ENCODE data around the gene MXD4.

The MXD4 gene

GRCh38 chr4:2287594-2287915 is 25.6 kb upstream of the MXD4 start:
- Histone ChIP-seq H3K36me3 (ENCODE audit: control insufficient read depth in 4 of 4, insufficient read depth in 4 of 4, low read length in 3 of 4) (no peaks in the 10 kb centered on the region), H3K27me3 (replicated peaks in 2 of 5; ENCODE audit: control insufficient read depth in 4 of 5, insufficient read depth in 5 of 5, low read length in 4 of 5) (no peaks in the 10 kb centered on the region), H3K4me3 (ENCODE audit: control insufficient read depth in 1 of 7, extremely low read depth in 1 of 7, insufficient read depth in 4 of 7, low read depth in 2 of 7, low read length in 6 of 7) (no peak overlapping the region), H3K27ac (ENCODE audit: insufficient read depth in 1 of 2, low read depth in 1 of 2, low read length in 2 of 2, poor library complexity in 1 of 2, severe bottlenecking in 2 of 2) (no peak overlapping the region), H3K4me1 (ENCODE audit: control extremely low read depth in 1 of 4, control insufficient read depth in 4 of 4, insufficient read depth in 4 of 4, low read length in 3 of 4) (peaks cover 0 to 43% (median 37%) of the 10 kb centered on the region in 4 experiments), H3K9me3 (ENCODE audit: control extremely low read depth in 1 of 5, control insufficient read depth in 4 of 5, insufficient read depth in 2 of 5, low read depth in 1 of 5, low read length in 4 of 5) (no peaks in the 10 kb centered on the region)
- ChIA-PET POLR2A (no interaction called here), CTCF (no interaction called here)
- 100% methylated on average over 6 of the region's 9 CpGs for WGBS (ENCODE audit: insufficient coverage)
- DNase-seq: no peak

- ChIA-PET POLR2A (no interaction called here), CTCF (interaction anchor here (1.2 to 1.6 kb wide), 2 partner anchors 24 to 28 kb away, joined by 3 to 4 read pairs; no protein-coding TSS in a partner anchor)
- Histone ChIP-seq H3K27me3 (replicated peaks in 2 of 5; ENCODE audit: control insufficient read depth in 4 of 5, insufficient read depth in 5 of 5, low read length in 4 of 5) (no peaks in the 10 kb centered on the region), H3K27ac (ENCODE audit: insufficient read depth in 1 of 2, low read depth in 1 of 2, low read length in 2 of 2, poor library complexity in 1 of 2, severe bottlenecking in 2 of 2) (no peak overlapping the region), H3K4me3 (ENCODE audit: control insufficient read depth in 1 of 7, extremely low read depth in 1 of 7, insufficient read depth in 4 of 7, low read depth in 2 of 7, low read length in 6 of 7) (no peak overlapping the region), H3K4me1 (ENCODE audit: control extremely low read depth in 1 of 4, control insufficient read depth in 4 of 4, insufficient read depth in 4 of 4, low read length in 3 of 4) (peaks cover 0 to 48% (median 42%) of the 10 kb centered on the region in 4 experiments), H3K36me3 (ENCODE audit: control insufficient read depth in 4 of 4, insufficient read depth in 4 of 4, low read length in 3 of 4) (no peaks in the 10 kb centered on the region), H3K9me3 (ENCODE audit: control extremely low read depth in 1 of 5, control insufficient read depth in 4 of 5, insufficient read depth in 2 of 5, low read depth in 1 of 5, low read length in 4 of 5) (no peaks in the 10 kb centered on the region)
- 89% methylated on average over 18 of the region's 19 CpGs for WGBS (ENCODE audit: insufficient coverage)
- DNase-seq: no peak
Measured at GRCh38 chr4:2286904-2287593, 25.1 kb upstream of the MXD4 start.

GRCh38 chr4:2285613-2286381 is 23.9 kb upstream of the MXD4 start:
- no peak for DNase-seq
- no peaks in the 10 kb centered on the region for H3K9me3 ChIP-seq (ENCODE audit: control extremely low read depth in 1 of 5, control insufficient read depth in 4 of 5, insufficient read depth in 2 of 5, low read depth in 1 of 5, low read length in 4 of 5)
- no peak overlapping the region for H3K4me3 ChIP-seq (ENCODE audit: control insufficient read depth in 1 of 7, extremely low read depth in 1 of 7, insufficient read depth in 4 of 7, low read depth in 2 of 7, low read length in 6 of 7)
- H3K27me3 ChIP-seq (replicated peaks in 2 of 5; ENCODE audit: control insufficient read depth in 4 of 5, insufficient read depth in 5 of 5, low read length in 4 of 5): no peaks in the 10 kb centered on the region
- H3K27ac ChIP-seq (ENCODE audit: insufficient read depth in 1 of 2, low read depth in 1 of 2, low read length in 2 of 2, poor library complexity in 1 of 2, severe bottlenecking in 2 of 2): no peak overlapping the region
- ChIA-PET CTCF (interaction anchor here (1.0 to 1.6 kb wide), 4 partner anchors 9 to 130 kb away, joined by 3 to 4 read pairs (median 3); no protein-coding TSS in a partner anchor), POLR2A (interaction anchor here (1.0 kb wide), 1 partner anchor 46 kb away, joined by 3 read pairs; no protein-coding TSS in a partner anchor)
- WGBS (ENCODE audit: insufficient coverage): 90% methylated on average over 22 of the region's 27 CpGs
- peaks cover 0 to 48% (median 44%) of the 10 kb centered on the region in 4 experiments for H3K4me1 ChIP-seq (ENCODE audit: control extremely low read depth in 1 of 4, control insufficient read depth in 4 of 4, insufficient read depth in 4 of 4, low read length in 3 of 4)
- no peaks in the 10 kb centered on the region for H3K36me3 ChIP-seq (ENCODE audit: control insufficient read depth in 4 of 4, insufficient read depth in 4 of 4, low read length in 3 of 4)

- Histone ChIP-seq H3K27me3 (replicated peaks in 2 of 5; ENCODE audit: control insufficient read depth in 4 of 5, insufficient read depth in 5 of 5, low read length in 4 of 5) (no peaks in the 10 kb centered on the region), H3K4me1 (ENCODE audit: control extremely low read depth in 1 of 4, control insufficient read depth in 4 of 4, insufficient read depth in 4 of 4, low read length in 3 of 4) (peaks cover 0 to 43% (median 39%) of the 10 kb centered on the region in 4 experiments), H3K36me3 (ENCODE audit: control insufficient read depth in 4 of 4, insufficient read depth in 4 of 4, low read length in 3 of 4) (no peaks in the 10 kb centered on the region), H3K9me3 (ENCODE audit: control extremely low read depth in 1 of 5, control insufficient read depth in 4 of 5, insufficient read depth in 2 of 5, low read depth in 1 of 5, low read length in 4 of 5) (no peaks in the 10 kb centered on the region), H3K4me3 (ENCODE audit: control insufficient read depth in 1 of 7, extremely low read depth in 1 of 7, insufficient read depth in 4 of 7, low read depth in 2 of 7, low read length in 6 of 7) (no peak overlapping the region), H3K27ac (ENCODE audit: insufficient read depth in 1 of 2, low read depth in 1 of 2, low read length in 2 of 2, poor library complexity in 1 of 2, severe bottlenecking in 2 of 2) (no peak overlapping the region)
- POLR2A ChIA-PET: interaction anchor here (1.0 kb wide), 1 partner anchor 47 kb away, joined by 3 read pairs; no protein-coding TSS in a partner anchor
- 69% methylated on average over 15 of the region's 15 CpGs for WGBS (ENCODE audit: insufficient coverage)
- CTCF ChIA-PET: interaction anchor here (1.0 to 1.4 kb wide), 3 partner anchors 10 to 131 kb away, joined by 3 read pairs; no protein-coding TSS in a partner anchor
- DNase-seq: peak; percentile 37 to 75 (median 71)
Measured at GRCh38 chr4:2284934-2285612, 23.2 kb upstream of the MXD4 start.

- no peak overlapping the region for H3K27ac ChIP-seq (ENCODE audit: insufficient read depth in 1 of 2, low read depth in 1 of 2, low read length in 2 of 2, poor library complexity in 1 of 2, severe bottlenecking in 2 of 2)
- 98% methylated on average over 21 of the region's 23 CpGs for WGBS (ENCODE audit: insufficient coverage)
- peaks cover 0 to 36% (median 33%) of the 10 kb centered on the region in 4 experiments for H3K4me1 ChIP-seq (ENCODE audit: control extremely low read depth in 1 of 4, control insufficient read depth in 4 of 4, insufficient read depth in 4 of 4, low read length in 3 of 4)
- H3K9me3 ChIP-seq (ENCODE audit: control extremely low read depth in 1 of 5, control insufficient read depth in 4 of 5, insufficient read depth in 2 of 5, low read depth in 1 of 5, low read length in 4 of 5): no peaks in the 10 kb centered on the region
- H3K27me3 ChIP-seq (replicated peaks in 2 of 5; ENCODE audit: control insufficient read depth in 4 of 5, insufficient read depth in 5 of 5, low read length in 4 of 5): no peaks in the 10 kb centered on the region
- CTCF ChIA-PET: interaction anchor here (1.4 kb wide), 1 partner anchor 70 kb away, joined by 3 read pairs; no protein-coding TSS in a partner anchor
- POLR2A ChIA-PET: no interaction called here
- DNase-seq: no peak
- H3K4me3 ChIP-seq (ENCODE audit: control insufficient read depth in 1 of 7, extremely low read depth in 1 of 7, insufficient read depth in 4 of 7, low read depth in 2 of 7, low read length in 6 of 7): no peak overlapping the region
- H3K36me3 ChIP-seq (ENCODE audit: control insufficient read depth in 4 of 4, insufficient read depth in 4 of 4, low read length in 3 of 4): no peaks in the 10 kb centered on the region
Measured at GRCh38 chr4:2284161-2284933, 22.4 kb upstream of the MXD4 start.

GRCh38 chr4:2283199-2283711 is 21.3 kb upstream of the MXD4 start:
- no peak for DNase-seq
- H3K27me3 ChIP-seq (replicated peaks in 2 of 5; ENCODE audit: control insufficient read depth in 4 of 5, insufficient read depth in 5 of 5, low read length in 4 of 5): no peaks in the 10 kb centered on the region
- peaks cover 0 to 36% (median 33%) of the 10 kb centered on the region in 4 experiments for H3K4me1 ChIP-seq (ENCODE audit: control extremely low read depth in 1 of 4, control insufficient read depth in 4 of 4, insufficient read depth in 4 of 4, low read length in 3 of 4)
- 96% methylated on average over 3 of the region's 3 CpGs for WGBS (ENCODE audit: insufficient coverage)
- H3K4me3 ChIP-seq (ENCODE audit: control insufficient read depth in 1 of 7, extremely low read depth in 1 of 7, insufficient read depth in 4 of 7, low read depth in 2 of 7, low read length in 6 of 7): no peak overlapping the region
- H3K36me3 ChIP-seq (ENCODE audit: control insufficient read depth in 4 of 4, insufficient read depth in 4 of 4, low read length in 3 of 4): no peaks in the 10 kb centered on the region
- CTCF ChIA-PET: interaction anchor here (1.4 kb wide), 1 partner anchor 71 kb away, joined by 3 read pairs; no protein-coding TSS in a partner anchor
- POLR2A ChIA-PET: interaction anchor here (2.5 kb wide), 1 partner anchor 8 kb away, joined by 29 read pairs; no protein-coding TSS in a partner anchor
- H3K27ac ChIP-seq (ENCODE audit: insufficient read depth in 1 of 2, low read depth in 1 of 2, low read length in 2 of 2, poor library complexity in 1 of 2, severe bottlenecking in 2 of 2): no peak overlapping the region
- no peaks in the 10 kb centered on the region for H3K9me3 ChIP-seq (ENCODE audit: control extremely low read depth in 1 of 5, control insufficient read depth in 4 of 5, insufficient read depth in 2 of 5, low read depth in 1 of 5, low read length in 4 of 5)

Data from common myeloid progenitor, CD34-positive (primary cell).